Inflammatory macrophage treated with lipopolysaccharide for 1 hour (primary cell): ENCODE measurements around the gene REPS1.
"Not testable (repeated sequence)": the region's sequence is repeated elsewhere in the genome, so short reads cannot be mapped to it uniquely, and the experiment has no call there.

Source experiments
- DNase-seq, 2 donors: peaks; one replicate each; pipeline ENCODE4 v3.0.0-alpha.2; 2020 to 2022

The REPS1 gene

DNA sequence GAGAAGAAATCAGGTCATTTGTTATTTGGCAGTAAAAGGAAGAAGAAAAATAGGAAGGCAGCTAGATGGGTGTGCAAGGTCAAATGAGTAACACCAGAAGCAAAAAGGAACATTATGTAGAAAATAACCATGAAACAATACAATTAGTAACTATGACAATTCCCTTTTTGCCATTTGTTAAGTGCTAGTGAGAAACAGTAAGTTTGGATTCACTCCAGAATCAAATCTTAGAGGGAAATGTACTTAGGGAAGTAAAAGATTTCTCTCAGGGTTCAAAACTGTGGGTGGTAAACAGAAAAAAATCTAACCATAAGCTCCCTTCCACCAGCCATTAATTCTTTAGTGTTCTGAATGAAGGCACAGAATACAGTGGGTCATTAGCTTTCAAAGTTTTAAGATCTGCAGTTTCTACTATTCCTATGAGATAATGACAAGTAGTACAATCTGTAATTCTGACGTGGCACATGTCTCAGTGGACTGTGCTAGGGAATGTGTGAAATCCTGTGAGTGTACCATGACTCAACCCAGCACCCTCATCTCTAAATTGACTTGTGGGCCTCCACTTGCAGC lies 17.1 kb downstream of the REPS1 start:
- DNase-seq = peak; percentile 61 to 76

DNA sequence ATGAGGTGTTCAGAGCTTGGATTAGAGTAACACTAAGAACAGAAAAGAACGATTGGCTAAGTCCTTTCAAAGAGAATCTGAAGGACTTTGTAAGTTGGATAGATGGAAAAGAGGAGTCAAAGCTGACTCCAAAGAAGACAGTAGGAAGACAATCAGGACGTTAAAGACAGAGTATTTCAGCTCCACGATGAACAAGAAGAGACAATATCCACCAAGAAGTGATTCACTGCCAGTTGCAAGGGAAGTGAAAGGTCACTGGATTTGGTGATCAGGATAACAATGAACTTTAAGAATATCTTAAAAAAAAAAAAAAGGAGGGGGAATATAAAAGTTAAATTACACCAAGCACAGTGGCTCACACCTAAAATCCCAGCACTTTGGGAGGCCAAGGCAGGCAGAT lies 17.9 kb downstream of the REPS1 start:
- no peak for DNase-seq

DNA sequence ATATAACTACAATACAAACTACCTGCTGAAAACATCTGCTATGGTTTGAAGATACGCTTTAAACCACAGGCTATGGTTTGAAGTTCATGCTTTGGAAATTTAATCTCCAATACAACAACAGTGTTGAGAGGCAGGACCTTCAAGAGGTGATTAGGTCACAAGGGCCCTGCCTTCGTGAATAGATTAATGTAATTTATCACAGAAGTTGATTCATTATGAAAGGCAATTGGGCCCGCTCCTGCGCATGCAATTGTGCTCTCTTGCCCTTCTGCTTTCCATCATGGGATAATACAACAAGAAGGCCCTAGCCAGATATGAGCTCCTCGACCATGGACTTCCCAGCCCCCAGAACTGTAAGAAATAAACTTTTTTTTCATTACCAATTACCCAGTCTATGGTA lies 21.2 kb downstream of the REPS1 start:
- DNase-seq = no peak

DNA sequence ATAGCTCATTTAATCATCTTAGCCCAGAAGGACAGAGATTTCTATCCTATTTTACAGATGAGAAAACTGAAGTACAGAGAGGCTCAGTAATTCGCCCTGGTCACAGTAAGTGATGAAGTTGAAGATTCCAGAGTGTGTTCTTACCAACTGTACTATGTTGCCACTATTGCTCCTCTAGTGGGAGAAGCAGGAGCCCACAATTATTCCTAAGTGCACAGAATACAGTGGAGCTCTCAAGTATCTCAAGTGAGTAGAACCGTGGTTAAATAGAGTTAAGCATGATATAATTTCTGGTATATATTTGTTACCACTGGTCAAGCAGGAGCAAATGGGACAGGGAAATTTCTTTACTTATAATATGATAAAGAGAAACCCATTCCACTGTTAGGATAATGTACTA lies 22.1 kb downstream of the REPS1 start:
- no peak for DNase-seq

DNA sequence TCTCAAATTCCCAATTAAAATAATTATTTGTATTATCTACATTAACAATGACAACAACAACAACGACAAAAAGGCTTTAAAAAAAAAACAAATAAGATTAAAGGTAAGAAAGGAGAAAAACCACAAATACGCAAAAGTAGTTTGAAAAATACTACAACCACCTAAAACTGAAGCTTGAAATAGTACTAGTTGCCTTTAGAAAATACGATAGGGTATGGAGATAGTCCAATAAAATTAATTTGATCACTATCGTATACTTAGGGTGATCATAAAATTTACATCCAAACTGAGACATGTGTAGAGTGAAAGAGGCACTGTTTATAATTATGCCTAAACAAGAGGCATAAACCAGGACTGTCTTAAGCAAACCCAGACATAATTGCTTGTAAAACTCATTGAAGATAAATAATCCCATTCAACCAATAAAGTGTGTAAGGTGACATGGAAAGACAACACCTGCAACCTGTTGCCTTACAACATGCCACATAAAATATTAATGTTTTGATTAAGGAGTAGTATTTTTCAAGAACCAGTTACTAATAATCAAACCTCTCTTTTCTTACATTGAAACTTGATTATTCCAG lies 22.7 kb downstream of the REPS1 start:
- no peak for DNase-seq

DNA sequence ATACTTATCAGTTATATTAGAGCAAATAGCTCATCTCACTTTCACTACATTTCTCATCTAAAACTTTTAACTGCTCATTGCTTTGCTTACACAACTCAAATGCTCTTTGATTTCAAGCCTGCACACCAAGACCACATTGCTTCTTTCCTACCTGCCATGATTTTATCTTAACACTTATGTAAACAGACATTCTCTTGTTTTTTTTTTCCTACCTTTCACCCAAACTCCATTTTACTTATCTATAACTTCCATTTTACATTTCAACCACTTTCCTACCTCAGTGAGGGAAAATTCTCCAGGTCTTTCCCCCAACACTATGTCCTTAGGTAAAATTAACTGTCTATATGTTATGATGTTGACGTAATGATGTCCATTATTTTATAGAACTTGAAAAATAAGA lies 24.0 kb downstream of the REPS1 start:
- DNase-seq = no peak

DNA sequence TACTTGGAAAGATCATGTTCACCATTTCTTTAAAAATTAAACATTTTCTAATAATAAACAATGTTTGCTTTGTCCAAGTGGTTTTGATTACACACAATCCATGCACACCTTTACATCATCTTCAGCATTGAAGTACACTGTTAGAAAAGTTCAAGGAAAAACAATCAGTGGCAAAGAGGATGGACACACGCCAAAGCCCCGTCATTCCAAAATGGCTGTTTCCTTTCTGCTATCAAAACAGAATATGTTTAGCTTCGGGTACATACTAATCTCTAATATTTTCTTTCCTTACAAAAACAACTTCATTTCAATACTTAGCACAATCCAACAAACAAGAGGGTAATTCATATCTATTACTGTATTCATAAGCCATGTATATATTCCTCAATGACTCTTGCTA lies 24.5 kb downstream of the REPS1 start:
- DNase-seq = no peak

DNA sequence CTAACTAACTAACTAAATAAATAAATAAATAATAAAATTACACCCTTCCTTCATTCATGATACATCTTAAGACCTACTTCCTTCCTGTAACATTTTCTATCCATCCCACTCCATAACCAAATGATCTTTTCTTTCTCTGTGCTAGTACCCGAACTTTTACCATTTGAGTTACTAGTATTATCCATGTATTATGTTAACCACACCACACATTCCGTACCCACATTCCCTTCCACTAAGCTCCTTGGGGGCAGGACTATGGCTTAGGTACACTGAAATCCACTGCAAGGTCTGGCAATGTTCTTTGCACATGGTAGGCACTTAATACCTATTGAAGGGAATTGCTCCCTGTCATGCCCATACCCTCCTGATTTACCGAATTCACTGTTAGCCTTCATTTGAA lies 24.9 kb downstream of the REPS1 start:
- no peak for DNase-seq

DNA sequence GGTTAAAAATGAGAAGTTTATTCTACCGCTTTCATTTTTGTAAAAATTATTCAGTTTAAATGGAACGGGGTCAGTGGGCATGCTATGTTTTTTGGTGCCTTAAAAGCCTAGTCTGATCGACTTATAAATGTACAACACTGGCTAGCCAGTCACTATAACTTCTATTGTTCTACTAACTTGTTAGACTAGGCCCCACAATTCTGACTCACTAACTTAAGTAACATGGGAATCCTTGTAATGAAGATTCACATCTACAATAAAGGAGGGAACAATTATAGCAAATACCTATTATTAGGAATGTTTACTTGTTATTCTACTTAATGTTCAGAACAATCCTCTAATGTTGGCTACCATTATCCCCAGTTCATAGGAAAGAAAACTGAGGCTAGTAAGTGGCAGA lies 28.5 kb downstream of the REPS1 start:
- no peak for DNase-seq

DNA sequence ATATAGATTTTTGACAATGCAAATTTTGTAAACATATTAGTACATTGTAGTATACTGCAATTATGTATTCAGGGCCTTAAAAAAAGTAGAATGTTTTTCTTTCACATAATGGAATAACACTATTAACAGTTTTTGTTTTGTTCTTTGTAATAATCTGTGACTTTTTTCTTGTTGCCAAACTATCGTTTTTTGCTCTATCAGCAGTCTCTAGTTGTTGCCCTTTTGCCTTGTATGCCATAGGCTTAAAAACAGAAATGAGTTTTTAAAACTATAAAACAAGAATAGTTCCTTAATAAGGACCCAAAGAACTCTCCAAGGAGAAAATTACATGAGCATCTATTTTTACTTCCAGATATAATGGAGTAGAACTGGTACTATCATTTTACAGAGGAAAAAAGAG lies 29.5 kb downstream of the REPS1 start:
- DNase-seq = no peak

DNA sequence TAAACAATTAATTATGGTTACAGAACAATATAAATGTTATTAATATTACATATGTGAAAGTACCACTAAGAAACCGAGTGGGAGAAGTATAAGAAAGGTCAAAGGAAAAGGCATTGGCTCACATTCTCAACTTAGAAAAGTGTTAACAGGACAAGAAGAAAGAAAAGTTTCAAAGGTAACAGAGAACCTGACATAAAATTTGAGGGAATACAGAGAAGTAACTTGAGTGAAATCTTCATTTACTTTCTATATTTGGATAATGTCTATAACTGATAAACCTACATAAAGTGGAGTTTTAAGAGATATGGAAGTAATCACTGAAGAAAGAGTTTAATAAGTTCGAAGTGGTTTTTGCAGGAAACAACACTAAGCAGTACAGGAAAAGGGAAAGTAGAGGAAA lies 30.1 kb downstream of the REPS1 start:
- DNase-seq = no peak

DNA sequence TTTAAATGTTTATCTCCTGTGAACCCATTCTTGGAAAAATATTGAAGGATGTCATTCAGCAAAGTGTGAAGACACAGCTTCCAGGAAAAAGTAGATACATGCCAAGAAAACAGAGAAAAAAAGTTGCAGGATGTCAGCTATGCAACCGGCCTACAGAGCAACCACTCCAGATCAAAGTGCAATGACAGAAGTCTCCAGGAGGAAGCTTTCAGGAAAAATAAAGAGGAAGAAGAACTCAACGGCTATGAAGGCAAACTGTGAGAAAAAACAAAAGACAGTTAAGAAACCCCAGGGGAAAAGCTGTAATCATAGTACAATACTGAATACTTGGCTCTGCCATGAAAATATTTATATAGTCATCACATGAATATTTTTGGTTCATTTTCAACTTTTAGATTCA lies 30.6 kb downstream of the REPS1 start:
- peak; percentile 69 to 72 for DNase-seq

DNA sequence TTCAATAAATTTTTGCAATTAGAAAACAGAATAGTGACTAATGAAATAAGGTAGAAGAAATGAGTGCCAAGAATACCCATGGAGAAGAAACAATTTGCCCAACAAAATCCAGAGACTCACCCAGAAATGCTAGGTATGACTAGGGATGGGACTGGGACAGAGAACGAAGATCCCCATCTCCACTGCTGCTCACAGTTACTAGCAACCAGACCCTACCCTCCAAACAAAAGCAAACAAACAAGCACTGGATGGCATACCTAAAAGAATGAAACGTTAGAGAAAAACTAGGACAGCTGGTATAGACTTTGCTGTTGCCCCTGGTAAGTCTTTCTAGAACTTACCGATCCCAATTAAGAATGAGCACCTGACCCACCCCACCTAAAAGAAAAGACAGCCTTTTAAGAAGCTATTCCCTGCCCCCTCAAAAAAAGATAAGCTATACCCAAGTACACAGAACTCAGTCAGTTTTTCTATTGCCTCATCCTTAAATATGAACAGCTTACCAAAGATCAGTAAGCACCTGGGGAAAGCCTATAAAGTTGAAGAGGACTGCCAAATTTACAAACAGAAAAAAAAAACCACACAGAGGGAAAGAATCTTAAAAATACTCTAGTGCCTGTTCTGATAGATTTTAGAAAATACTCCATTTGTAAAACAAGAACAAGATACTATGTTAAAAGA lies 31.7 kb downstream of the REPS1 start:
- no peak for DNase-seq

DNA sequence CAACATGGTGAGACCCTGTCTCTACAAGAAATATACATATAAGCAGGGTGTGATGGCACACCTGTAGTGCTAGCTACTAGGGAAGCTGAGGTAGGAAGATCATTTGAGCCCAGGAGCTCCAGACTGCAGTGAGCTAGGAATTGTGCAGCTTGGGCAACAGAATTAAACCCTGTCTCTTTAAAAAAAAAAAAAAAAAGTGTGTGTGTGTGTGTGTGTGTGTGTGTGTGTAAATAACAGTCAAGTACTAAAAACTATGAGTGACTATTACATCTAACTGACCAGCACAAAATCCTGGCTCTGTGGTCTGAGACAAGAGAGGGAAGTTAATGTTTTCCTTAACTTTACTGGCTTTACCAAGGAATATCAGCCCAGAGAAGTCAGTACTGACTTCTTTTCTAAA lies 32.8 kb downstream of the REPS1 start:
- DNase-seq = no peak

DNA sequence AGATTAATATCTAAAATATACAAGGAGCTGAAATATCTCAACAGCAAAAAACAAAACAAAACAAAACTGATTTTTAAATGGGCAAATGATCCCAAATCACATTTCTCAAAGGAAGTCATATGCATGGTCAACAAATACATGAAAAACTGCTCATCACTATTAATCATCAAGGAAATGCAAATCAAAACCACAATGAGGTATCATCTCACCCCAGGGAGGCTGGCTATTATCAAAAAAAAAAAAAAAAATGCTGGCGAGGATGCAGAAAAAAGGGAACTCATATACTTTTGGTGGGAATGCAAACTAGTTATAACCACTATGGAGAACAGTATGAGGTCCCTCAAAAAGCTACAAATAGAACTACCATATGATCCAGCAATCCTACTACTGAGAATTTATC lies 34.6 kb downstream of the REPS1 start:
- DNase-seq = peak; percentile 33 to 47

DNA sequence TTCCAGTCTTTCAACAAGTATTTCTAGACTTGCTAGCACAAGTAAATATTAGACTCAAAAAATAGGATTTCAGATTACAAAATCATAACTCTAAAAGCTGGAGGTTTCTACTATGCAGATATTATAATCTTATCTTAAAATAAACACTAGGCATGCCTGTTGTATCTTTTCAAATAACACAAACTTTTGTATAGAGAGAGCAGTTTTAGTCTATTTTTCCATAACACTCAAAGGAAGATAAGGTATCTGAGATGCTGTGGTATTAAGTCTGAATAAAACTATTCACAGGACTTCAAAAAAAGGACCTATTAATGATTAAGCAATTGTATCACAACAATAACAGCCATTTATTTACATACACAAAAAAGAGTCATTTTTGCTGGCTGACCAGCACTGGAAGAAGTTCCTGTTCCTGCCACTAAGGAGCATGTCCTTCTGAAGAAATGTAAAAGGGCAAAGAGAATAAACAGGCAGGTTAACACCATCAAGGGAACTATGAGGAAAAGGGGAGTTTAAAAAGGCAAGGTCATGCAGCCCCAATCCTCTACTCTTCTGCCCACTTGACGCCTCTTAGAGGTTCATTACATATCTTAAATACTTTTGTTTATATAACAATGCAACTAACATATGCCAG lies 39.4 kb downstream of the REPS1 start:
- DNase-seq = no peak

DNA sequence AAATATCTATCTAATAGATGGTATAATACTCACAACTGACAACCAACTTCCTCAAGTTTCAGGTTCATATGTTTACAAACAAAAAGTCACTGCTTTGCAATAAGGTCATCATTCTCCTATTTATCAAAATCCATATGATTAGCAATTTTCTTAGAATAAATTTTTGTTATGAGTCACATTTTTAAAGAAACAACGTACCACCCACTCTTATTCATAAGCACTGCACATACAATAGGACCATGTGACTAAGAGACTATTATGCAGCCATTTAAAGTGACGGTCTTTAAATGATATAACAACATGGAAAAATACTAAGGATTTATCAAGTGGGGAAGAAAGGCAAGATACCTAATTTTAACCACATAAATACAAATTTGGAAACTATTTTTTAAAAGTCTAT lies 40.0 kb downstream of the REPS1 start:
- DNase-seq = peak in 1 of 2 donors; percentile 32

DNA sequence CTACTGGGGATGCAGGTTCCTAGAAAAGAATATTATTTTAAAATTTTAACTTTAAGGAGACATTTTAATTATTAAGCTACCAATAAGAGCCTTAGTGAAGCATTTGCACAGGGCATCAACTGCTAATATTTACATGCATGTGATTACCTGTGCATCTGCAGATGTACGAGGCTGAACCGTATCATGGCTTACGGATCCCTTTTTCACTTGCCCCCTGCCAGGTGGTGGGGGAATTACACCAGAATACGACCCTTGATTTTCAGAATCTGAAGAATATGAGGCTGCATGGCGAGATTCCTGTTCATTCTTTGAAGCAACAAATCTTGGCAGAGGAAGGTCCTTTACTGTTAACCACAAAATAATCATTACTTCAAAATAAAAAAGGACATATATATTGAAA lies 42.7 kb downstream of the REPS1 start:
- no peak for DNase-seq

DNA sequence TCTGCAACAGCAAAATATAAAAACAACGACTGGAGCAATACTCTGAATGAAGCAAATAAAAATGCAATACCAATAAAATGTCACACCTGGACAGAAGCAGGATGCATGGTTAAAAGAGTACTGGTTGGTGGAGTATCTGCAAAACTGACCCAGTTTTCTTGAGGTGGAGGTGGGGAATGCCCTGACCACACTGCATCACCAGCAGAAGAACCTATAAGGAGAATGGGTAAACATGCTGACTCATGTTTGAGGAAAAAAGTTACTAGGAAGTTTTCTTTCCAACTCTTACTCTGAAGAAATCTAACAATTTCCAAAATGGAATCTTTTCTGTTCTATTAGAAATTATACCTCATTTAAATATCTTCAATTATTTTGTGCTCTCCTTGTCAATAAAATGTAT lies 43.6 kb downstream of the REPS1 start:
- DNase-seq = peak in 1 of 2 donors; percentile 41

DNA sequence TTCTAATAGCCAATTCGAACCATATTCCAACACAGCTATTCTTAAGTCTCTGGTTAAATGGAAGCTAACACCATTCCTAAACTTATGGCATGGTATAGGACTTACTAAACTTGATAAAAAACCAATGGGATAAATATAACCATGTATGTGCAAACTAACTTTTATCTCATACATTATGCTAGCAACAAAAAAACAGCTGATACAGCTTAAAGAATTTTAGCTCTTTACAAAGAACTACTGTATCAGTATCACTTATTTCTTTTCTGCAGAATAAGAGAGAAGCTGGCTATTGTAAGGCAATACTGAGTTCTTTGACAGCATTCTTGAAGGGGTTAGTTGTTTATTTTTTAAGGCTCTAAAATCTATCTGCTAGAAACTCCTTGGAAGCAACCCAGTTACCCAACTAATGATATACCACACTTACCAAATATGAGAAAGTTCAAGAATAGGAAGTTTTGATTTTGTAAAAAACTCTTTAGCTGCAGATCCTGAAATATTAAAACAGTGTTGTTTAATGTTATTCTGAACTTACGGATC lies 44.9 kb downstream of the REPS1 start:
- DNase-seq = no peak

DNA sequence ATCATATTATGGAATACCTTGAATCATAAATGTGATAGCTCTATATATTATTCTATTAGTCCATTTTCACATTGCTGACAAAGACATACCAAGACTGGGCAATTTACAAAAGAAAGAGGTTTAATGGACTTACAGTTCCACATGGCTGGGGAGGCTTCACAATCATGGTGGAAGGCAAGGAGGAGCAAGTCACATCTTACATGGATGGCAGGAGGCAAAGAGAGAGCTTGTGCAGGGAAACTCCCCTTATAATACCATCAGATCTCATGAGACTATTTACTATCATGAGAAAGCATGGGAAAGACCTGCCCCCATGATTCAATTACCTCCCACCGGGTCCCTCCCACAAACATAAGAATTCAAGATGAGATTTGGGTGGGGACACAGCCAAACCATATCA lies 51.2 kb downstream of the REPS1 start:
- DNase-seq = not testable (repeated sequence)

DNA sequence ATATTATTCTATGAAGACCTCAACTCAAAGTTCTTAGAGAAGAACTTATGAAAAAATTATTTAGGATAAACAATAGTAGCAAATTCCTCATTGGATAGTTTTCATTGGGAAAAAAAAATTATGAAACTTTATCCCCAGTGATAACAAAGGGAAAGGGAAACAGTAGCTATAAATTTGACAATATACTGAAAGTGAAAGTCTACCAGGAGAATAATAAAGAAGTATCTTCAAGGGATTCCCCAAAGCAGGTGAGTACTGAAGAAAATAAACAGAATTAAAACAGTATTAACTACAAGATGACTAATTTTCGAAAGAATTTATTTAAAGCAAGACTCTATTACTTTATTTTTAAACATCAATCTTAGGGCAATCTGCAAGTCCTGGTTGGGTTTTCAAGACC lies 56.4 kb downstream of the REPS1 start:
- DNase-seq = no peak

DNA sequence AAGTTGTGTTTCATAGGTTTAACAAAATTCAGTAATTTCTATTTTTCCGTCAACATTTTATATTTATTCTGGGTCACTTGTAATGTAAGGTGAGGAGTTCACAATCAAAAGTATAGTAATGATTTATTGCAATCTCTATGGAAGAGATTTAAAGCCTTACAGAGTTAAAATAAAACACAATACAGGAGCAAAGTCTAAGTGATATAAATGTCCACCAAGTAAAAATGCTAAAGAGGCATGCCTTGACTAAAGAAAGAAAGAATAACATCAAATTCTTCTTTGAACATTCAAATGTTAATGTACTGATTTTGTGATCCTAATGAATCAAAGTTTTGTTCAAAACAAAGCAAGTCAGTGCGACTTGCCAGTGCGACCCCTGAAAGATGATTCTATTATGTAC lies 61.5 kb downstream of the REPS1 start:
- DNase-seq = no peak

DNA sequence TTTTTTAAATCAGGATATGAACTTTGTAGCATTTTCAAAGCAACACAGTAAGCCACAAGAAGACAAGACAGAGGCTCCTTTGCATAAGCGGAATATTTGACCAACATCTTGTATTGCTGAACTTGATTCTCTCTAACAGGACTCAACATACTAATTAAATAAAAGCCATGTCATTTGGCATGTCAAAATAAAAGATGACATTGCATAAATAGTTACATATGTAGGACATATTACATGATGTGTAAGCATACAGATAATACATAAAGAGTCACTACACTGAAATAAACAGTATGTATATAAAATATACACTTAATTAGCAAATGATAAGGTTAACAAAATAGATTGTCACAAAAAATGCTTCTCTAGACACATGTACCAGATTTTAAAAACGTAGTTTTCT lies 62.2 kb downstream of the REPS1 start:
- no peak for DNase-seq
